Esophagus squamous epithelium (tissue), 5 donors: Measurements from ENCODE around the gene SCN2B. TPM values are rescaled to one million over a fixed set of nuclear protein-coding genes. Genes with fewer than 3 reads are reported as not detected.

Experiments used
- DNase-seq: peaks from one replicate; lab custom pipeline; 2025; lab: John Stamatoyannopoulos, UW
- H3K27ac ChIP-seq, 4 donors: fragments of 200-600 bp; sonication (generic); one replicate each; pipeline ENCODE4 v1.5.1; 2016 to 2019; ENCODE audit warnings: mild to moderate bottlenecking in 1 of 4
- H3K27me3 ChIP-seq, 4 donors: fragments of 200-600 bp; sonication (generic); 1 replicate in 3 of 4; 2 replicates in 1 of 4; pipeline versions ENCODE4 v1.5.1 to v1.6.0; 2017 to 2021; ENCODE audit warnings: antibody characterized with exemption in 1 of 4
- H3K36me3 ChIP-seq, 3 donors: fragments of 200-600 bp; sonication (generic); one replicate each; pipeline ENCODE4 v1.5.1; 2016 to 2019
- H3K4me1 ChIP-seq, 3 donors: fragments of 200-600 bp; sonication (generic); one replicate each; pipeline ENCODE4 v1.5.1; 2017 to 2019
- H3K4me3 ChIP-seq, 4 donors: fragments of 200-600 bp; sonication (generic); 1 replicate in 3 of 4; 2 replicates in 1 of 4; pipeline ENCODE4 v1.5.1; 2016 to 2019; ENCODE audit warnings: mild to moderate bottlenecking in 2 of 4, moderate library complexity in 1 of 4
- H3K9me3 ChIP-seq, 3 donors: fragments of 200-600 bp; sonication (generic); one replicate each; pipeline ENCODE4 v1.5.1; 2016 to 2019
- POLR2A ChIP-seq, 4 donors: fragments of 450-650 bp; IDR thresholded peaks; one replicate each; pipeline ENCODE4 v1.6.1; 2017; ENCODE audit warnings: antibody characterized with exemption in 4 of 4, mild to moderate bottlenecking in 4 of 4, moderate library complexity in 3 of 4
- WGBS, 2 donors: methylation state at CpG; one replicate each; pipeline ENCODE4 v1.1.5; 2018; 5-methylcytosine and 5-hydroxymethylcytosine counted together
- intact Hi-C: fragments of 100-400 bp; cut with DNase I; formaldehyde crosslinking; loops from one replicate; pipeline ENCODE4 v1.15.0; 2022
- total RNA-seq, 4 donors: library from RNA; depleted of rRNA; stranded (reverse); fragments of >200 nt; gene quantifications; one replicate each; pipeline ENCODE4 v1.1.0, GENCODE V29; 2016
- TF ChIP-seq, protein P1 (sequence below), 6 experiments: fragments of 450-650 bp in 4 of 6; fragments of 200-600 bp in 2 of 6; sonication (generic) in 2 of 6; IDR thresholded peaks; one replicate each; pipeline ENCODE4 v1.5.1; 2016 to 2019; ENCODE audit warnings: antibody characterized with exemption in 6 of 6, mild to moderate bottlenecking in 4 of 6, moderate library complexity in 4 of 6
- donor health status: DM: yes; HTN: yes; CAD: no.

Gene SCN2B
- total RNA-seq, 4 donors from 2014 or later, result 0.38 to 1.1 TPM; not detected in 2

GRCh38 chr11:118148240-118148639, 28.2 kb downstream of the SCN2B start:
- DNase-seq, result no peak
- intact Hi-C loops, result no loop called here
- H3K4me3 ChIP-seq, result no peak overlapping the region
- H3K36me3 ChIP-seq, result no peaks in the 10 kb centered on the region
- 72 to 81% methylated on average over 3 to 5 of the region's 8 CpGs for WGBS, 2 donors
- peaks cover 13 to 53% (median 17%) of the 10 kb centered on the region in 3 donors for H3K4me1 ChIP-seq
- no peaks in the 10 kb centered on the region for H3K9me3 ChIP-seq
- H3K27ac ChIP-seq, result no peak overlapping the region
- peaks cover 0 to 51% (median 2%) of the 10 kb centered on the region in 4 donors for H3K27me3 ChIP-seq
- TF ChIP-seq, protein P1, sequence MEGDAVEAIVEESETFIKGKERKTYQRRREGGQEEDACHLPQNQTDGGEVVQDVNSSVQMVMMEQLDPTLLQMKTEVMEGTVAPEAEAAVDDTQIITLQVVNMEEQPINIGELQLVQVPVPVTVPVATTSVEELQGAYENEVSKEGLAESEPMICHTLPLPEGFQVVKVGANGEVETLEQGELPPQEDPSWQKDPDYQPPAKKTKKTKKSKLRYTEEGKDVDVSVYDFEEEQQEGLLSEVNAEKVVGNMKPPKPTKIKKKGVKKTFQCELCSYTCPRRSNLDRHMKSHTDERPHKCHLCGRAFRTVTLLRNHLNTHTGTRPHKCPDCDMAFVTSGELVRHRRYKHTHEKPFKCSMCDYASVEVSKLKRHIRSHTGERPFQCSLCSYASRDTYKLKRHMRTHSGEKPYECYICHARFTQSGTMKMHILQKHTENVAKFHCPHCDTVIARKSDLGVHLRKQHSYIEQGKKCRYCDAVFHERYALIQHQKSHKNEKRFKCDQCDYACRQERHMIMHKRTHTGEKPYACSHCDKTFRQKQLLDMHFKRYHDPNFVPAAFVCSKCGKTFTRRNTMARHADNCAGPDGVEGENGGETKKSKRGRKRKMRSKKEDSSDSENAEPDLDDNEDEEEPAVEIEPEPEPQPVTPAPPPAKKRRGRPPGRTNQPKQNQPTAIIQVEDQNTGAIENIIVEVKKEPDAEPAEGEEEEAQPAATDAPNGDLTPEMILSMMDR (IDR thresholded peaks at IDR 0.05), result no peak
- no peak for TF ChIP-seq POLR2A (IDR thresholded peaks at IDR 0.05)

DNA sequence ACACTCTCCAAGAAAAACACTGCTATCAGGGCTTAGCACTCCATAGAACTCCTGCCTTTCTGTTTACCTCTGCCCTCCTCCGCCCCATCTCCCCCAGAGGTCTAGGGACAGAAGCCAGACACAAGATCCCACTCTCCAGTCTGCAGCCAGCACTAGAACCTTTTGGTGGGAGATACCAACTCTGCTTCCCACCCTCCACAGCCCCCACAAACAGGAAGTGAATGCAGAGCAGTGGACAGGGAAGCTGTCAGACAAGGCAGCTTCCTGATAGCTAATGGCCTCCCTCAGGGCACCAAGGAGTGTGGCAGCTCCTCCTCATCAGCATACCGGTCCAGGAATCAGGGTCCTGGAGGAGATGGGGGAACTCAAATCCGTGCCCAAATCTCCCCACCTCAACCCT, 28.9 kb downstream of the SCN2B start:
- TF ChIP-seq, protein P1 (IDR thresholded peaks at IDR 0.05), result no peak
- no peak for TF ChIP-seq POLR2A (IDR thresholded peaks at IDR 0.05)
- WGBS, 2 donors, result 38 to 81% methylated on average over 1 to 3 of the region's 3 CpGs
- no peaks in the 10 kb centered on the region for H3K36me3 ChIP-seq
- H3K27ac ChIP-seq, result peak overlapping the region in 1 of 4 donors; percentile 19
- H3K9me3 ChIP-seq, result no peaks in the 10 kb centered on the region
- peaks cover 0 to 44% (median 0%) of the 10 kb centered on the region in 4 donors for H3K27me3 ChIP-seq
- peaks cover 10 to 52% (median 10%) of the 10 kb centered on the region in 3 donors for H3K4me1 ChIP-seq
- DNase-seq, result no peak
- intact Hi-C loops, result no loop called here
- H3K4me3 ChIP-seq, result no peak overlapping the region

DNA sequence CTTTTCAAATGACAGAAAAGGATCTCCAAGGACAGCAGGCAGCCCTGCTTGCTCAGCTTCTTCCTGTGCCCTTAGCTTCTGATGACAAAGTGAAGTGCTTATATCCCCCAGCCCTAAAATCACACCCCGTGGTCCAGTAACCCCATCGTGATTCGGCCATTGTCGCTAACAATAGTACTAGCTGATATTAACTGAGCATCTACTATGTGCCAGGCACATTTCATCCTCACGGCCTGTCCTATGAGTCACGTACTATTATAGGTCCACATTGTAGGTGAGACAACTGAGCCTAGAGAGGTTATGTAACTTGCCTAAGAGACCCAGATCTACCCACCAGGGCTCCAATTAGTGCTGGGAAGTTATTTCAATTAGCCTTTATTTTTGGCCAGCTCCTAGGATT, 29.9 kb downstream of the SCN2B start:
- no peak overlapping the region for H3K4me3 ChIP-seq
- no peak for TF ChIP-seq POLR2A (IDR thresholded peaks at IDR 0.05)
- TF ChIP-seq, protein P1 (IDR thresholded peaks at IDR 0.05), result no peak
- intact Hi-C loops, result no loop called here
- 79 to 87% methylated on average over 4 to 6 of the region's 6 CpGs for WGBS, 2 donors
- H3K27me3 ChIP-seq, result peaks cover 0 to 37% (median 0%) of the 10 kb centered on the region in 4 donors
- no peak for DNase-seq
- peak overlapping the region in 2 of 4 donors; percentile 62 to 79 for H3K27ac ChIP-seq
- H3K4me1 ChIP-seq, result peaks cover under 1 to 52% (median 3%) of the 10 kb centered on the region in 3 donors
- no peaks in the 10 kb centered on the region for H3K9me3 ChIP-seq
- H3K36me3 ChIP-seq, result no peaks in the 10 kb centered on the region

DNA sequence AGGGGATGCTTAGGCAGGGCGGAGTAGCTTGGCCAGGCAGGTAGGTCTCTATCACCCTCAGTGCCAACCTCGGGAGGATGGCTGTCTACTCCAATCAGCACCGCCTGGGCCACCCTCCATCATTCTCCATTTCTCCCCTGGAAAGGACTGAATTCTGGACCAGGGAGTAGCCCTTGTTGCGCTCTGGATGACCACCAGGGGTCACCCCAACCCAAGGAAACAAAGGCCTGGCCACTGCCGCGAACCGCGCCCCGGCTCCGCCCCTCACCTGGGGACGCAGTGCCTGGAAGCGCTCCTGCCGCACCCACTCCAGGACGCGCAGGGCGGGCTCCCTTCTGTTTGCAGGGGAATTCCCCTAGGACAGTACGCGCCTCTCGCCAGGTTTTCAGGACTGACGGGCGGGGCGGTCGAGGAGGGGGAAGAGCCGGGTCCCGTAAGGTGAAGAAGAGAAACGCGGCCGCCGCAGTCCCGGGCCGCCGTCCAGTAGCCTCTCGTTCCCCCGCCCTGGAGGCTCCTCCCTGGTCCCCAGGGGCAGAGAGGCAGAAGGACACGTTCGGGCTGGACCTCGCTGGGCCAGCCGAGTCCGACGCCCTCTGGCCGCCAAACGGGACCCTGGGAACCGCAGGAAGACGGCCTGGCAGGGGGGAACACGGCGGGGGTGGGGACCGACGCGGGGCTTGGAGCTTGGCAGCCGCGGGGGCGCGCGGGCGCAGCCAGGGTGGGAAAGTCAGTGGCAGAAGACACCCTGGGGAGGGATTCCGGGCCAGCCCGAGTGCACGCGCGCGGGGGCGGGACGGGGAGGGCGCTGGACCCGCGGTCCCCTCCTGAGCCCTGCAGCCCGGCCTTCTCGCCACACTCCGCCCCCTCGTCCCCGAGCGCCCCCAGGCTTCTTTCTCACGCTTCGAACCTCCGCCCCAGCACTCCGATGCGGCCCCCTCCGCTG, 30.9 kb downstream of the SCN2B start:
- Histone ChIP-seq H3K4me1 (peaks cover 0 to 43% (median 3%) of the 10 kb centered on the region in 3 donors), H3K36me3 (no peaks in the 10 kb centered on the region), H3K27me3 (peaks cover 0 to 36% (median 0%) of the 10 kb centered on the region in 4 donors), H3K4me3 (peak overlapping the region; percentile 37 to 77 (median 64)), H3K9me3 (no peaks in the 10 kb centered on the region), H3K27ac (peak overlapping the region; percentile 54 to 80 (median 70))
- peak in 1 of 4 donors; percentile 37 for TF ChIP-seq POLR2A (IDR thresholded peaks at IDR 0.05)
- TF ChIP-seq, protein P1 (IDR thresholded peaks at IDR 0.05), result peak; percentile 83 to 98 (median 96)
- intact Hi-C loops, result no loop called here
- WGBS, 2 donors, result 2% methylated on average over 10 of the region's 78 CpGs; no CpG with 5 or more reads in 1 of the 2 donors
- DNase-seq, result peak; percentile 33
